ENCODE measurements around the gene ENDOV.

Gene ENDOV

GRCh38 chr17:80418589-80418988, 3.6 kb downstream of the ENDOV start:
- no peak for DNase-seq

DNA sequence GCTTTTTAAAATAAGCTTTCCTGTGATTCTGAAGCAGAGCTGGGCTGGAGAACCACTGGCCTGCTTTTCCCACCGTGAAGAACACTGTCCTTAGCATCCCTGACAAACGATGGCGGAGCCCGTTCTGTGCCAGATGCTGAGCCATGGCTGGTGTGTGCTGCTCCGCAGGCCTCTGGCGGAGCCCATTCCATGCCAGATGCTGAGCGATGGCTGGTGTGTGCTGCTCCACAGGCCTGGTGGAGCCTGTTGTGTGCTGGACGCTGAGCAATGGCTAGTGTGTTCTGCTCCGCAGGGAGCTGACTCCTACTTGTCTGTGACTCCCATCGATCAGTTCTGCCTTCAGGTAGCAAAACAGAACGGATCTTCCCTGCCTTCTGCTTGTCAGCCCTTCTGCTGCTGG, 4.3 kb downstream of the ENDOV start:
- no peak for DNase-seq

DNA sequence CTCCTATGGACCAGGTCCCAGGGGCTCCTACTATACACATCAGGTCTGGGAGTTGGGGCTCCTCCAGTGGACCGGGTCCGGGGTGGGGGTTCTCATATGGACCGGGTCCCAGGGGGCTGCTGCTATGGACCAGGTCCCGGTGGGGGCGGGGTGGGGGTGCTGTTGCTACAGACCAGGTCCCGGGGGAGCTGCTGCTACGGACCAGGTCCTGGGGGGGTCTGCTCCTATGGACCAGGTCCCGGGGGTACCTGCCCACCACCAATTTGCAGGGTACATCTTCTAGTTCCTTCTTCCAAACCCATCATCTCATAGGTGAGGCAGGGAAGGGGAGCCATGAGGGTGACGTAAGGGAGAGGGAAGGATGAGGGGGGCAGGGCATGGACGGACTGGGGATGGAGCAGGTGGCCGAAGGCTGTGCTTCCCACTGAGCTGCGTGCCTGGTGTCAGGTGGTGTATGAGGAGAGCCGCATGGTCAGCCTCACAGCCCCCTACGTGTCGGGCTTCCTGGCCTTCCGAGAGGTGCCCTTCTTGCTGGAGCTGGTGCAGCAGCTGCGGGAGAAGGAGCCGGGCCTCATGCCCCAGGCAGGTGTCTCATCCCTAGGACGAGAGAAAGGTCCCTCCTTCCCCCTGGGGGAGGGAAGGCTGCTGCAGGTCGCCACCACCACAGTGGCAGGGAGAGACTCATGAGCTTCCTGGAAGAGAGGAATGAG, 6.6 kb downstream of the ENDOV start:
- no peak for DNase-seq

GRCh38 chr17:80422276-80422675, 7.3 kb downstream of the ENDOV start:
- no peak for DNase-seq

GRCh38 chr17:80422981-80423380, 8.0 kb downstream of the ENDOV start:
- no peak for DNase-seq

DNA sequence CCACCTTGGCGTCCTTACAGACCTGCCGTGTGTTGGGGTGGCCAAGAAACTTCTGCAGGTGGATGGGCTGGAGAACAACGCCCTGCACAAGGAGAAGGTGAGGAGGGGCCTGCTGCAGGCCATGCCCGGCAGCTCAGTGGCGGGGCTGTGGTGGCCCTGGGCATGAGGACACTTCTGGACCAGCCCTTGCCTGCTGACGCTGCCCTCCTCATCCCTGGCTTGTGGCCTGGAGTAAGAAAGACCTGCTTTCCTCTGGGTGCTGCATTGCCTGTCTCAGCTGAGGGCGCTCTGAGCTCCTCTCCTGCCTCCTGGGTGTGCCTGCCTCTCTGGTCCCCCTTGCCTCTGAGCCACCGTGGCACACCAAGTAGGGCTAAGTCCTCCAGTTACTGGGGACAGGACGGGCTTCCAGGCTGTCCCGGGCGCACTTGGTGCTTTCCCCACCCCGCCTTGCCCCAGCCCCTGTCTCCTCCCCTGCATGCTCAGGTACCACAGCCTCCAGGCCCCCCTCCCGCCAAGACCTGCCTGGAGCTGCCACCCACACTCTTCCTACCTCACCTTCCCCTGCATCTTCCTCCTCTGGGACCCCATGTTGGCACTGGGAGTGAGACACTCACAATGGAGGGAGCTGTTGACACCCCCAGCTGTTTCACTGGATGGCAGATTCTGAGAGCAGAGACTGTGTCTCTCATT, 8.7 kb downstream of the ENDOV start:
- DNase-seq, result no peak

GRCh38 chr17:80424261-80424660, 9.3 kb downstream of the ENDOV start:
- DNase-seq, result no peak

DNA sequence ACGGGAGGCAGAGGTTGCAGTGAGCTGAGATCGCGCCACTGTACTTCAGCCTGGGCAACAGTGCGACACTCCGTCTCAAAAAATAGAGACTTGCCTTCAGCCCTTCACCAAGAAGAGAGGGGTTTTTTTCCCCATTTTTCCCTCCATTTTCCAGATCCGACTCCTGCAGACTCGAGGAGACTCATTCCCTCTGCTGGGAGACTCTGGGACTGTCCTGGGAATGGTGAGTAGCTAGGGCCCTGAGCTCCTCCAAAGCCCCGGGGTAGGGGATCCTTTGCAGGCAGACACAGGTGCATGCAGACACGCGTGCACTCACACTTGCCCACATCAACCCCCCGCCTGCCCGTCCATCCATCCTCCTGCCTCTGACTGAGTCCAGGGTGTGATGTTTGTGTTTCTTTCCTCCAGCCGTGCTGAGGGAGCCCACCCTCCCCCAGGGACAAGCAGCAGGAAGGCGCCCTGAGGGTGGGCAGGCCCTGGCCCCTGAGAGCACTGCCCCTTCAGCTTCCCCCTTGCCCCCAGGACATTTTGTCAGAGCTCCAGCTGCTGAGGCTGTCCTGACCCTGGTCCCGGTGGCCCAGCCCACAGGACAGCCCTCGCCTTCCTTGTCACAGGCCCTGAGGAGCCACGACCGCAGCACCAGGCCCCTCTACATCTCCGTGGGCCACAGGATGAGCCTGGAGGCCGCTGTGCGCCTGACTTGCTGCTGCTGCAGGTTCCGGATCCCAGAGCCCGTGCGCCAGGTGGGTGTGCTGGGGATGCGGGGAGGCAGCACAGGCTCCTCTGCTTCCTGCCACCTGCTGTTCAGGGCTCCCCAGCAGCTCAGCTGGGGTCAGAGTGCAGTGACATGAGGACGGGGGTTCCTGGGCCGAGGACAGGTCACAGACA, 10.2 kb downstream of the ENDOV start:
- no peak for DNase-seq

- no peak for DNase-seq
Measured at GRCh38 chr17:80425835-80426426, 11.0 kb downstream of the ENDOV start.

DNA sequence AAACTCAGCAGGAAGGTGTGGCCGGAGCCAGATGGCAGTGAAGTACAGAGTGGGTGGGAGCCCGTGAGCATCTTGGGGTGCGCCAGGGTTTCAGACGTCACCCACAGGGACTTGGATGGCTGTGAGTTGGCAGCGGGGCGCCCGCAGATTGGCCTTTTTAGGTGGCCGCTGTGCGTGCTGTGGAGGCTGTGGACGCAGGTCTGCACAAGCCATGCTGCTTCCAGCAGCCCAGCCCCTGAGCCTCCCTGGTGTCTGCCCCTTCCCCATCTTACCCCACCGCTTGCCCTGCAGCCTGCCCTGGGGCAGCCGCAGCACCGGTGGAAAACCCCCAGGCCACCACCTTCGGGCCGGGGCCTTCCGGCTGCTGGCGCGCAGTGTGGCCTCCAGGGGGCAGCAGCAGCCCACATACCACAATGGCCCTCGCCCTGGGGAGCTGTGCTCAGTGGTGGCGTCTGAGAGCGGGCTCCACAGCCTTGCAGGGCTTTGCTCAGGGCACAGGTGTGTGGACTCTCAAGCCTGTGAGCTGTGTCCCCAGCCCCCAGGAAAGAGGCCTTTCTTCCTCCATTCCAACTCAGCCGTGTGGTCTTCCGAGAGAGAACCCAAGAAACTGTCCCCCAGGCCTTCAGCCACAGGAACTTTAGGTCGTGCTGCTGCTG, 11.8 kb downstream of the ENDOV start:
- no peak for DNase-seq

DNA sequence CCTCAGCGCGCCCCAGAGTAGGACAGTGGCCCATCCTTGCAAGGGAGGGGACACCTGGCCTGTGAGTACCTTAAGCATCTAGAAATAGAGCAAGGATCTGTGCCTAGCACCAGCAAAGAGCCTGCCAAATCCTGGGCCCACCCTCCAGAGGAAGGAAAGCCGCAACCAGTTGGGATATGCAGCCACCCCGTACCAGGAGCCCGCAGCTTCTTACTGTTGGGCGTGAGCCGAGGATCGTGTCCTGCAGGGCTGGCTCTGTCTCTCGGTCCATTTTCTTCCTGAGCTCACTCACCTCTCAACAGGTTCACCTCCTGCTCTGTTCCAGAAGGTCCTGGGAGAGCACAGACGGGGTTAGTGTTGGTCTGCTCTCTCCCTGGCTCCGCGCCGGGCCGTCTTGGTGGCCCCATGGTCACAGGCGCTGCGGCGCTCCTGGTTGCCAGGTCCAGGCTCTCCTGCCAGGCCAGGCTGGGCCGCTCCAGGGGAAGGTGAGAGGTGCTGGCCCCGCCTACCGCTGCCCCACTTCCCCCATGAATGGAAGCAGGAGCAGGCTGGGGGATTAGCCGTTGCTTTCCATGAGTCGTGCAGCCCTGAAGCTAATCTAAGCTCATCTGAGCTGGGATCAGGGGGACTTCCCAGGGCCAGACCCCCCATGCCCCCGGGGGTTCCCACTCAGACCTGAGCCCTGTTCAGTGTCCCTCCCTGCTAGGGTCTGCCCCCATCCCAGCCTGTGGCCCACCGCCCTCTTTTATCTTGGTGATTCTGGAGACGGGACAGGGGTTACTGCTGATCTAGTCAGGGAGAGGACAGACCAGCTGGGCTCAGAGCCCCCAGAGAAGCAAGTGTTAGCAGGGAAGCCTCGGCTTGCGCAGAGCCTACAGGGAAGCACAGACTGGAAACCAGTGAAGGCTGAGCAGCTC, 12.7 kb downstream of the ENDOV start:
- no peak for DNase-seq

GRCh38 chr17:80428363-80428762, 13.4 kb downstream of the ENDOV start:
- no peak for DNase-seq

DNA sequence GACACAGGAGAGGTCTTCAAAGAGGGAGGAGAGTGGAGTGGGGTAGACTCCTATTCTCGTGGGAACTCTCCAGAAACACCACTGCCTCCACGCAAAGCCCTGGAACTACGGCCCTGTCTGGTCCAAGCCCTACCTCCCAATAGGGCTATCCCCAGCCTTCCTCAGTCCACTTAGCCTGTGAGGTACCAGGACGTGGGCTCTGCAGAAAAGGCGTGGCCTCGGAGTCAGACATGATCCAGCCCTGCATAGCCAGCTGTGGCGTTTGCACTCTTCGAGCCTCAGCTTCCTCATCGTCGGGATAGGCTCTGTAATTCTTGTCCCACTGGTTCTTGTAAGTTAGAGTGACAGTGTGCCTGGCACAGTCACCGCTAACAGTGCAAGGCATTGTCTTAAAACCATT, 13.8 kb downstream of the ENDOV start:
- no peak for DNase-seq

DNA sequence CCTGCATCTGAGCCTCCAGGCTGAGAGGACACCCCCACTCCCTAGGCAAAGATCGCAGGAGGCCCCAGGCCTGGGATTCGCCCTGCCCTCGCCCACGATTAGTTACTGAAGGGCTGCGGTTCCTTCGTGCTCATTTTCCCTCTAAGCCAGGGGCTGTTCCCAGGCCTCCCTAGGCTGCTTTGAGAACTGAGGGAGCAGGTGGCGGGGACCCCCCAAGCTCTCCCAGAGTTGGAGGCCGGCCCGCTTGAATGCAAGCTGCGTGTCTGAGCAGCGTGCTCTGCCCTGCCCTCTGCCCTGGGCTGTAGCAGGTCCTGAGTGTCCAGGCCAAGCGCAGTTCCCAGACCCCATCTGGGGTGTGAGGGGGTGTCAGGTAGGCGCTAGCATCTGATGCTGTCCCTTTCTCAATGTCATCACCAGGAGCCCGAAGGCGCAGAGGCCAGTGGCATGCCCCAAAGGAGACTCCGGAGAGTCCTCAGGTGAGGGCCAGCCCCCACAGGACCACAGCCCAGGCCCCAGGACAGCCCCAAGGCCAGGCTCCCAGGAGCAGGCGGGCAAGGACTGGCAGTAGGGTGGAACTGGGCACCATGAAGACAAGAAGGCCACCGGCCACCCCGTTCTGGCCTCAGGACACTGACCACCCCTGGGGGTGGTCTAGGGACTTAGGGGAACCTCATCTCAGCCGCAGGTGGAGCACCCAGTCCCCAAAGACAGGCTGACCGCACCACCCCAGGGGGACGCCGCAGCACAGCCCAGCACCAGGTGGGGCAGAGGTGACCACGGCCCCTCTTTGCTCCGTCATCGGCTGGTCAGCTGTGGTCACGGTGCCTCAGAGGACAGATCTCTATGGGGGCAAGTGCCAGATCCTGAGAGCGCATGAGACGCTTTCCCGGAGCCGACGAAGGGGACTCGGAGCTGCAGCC, 14.6 kb downstream of the ENDOV start:
- no peak for DNase-seq

- DNase-seq, result no peak
Measured at GRCh38 chr17:80430446-80431245, 15.7 kb downstream of the ENDOV start.

- no peak for DNase-seq
Measured at GRCh38 chr17:80431246-80432195, 16.6 kb downstream of the ENDOV start.

- DNase-seq, result no peak
Measured at GRCh38 chr17:80432350-80432955, 17.5 kb downstream of the ENDOV start.

GRCh38 chr17:80432961-80433550, 18.1 kb downstream of the ENDOV start:
- DNase-seq, result no peak

Data from DMS 273 treated with DMSO at 0.1 percent for 48 hours (cell line).